DND-41 (cell line): Measurements from ENCODE around the gene TMEM61.

Experiments
- CTCF ChIP-seq: IDR thresholded peaks from 2 replicates; pipeline ENCODE4 v1.5.1; 2012; ENCODE audit warnings: borderline replicate concordance, low read length, moderate library complexity, mild to moderate bottlenecking; ENCODE audit not compliant: poor library complexity, severe bottlenecking; ENCODE audit errors: extremely low read depth
- EZH2 ChIP-seq: IDR thresholded peaks from 3 replicates; pipeline ENCODE4 v1.6.1; 2012; ENCODE audit warnings: borderline replicate concordance, low read depth, mild to moderate bottlenecking, moderate library complexity, low read length, inconsistent platforms; ENCODE audit not compliant: severe bottlenecking

GRCh38 chr1:54965624-54966340 is 14.6 kb upstream of the TMEM61 start:
- no peak for TF ChIP-seq CTCF
- no peak for TF ChIP-seq EZH2
